ENCODE data around the gene ARHGEF10L. TPM values are rescaled to one million over a fixed set of nuclear protein-coding genes. Genes with fewer than 3 reads are reported as not detected.

ARHGEF10L gene
- total RNA-seq, 3 donors from 2014 or later (not counting 1 experiment from before 2014, with no cell fraction given) = 0.70 to 1.7 (median 0.94) TPM

GRCh38 chr1:17577907-17578297 is 38.4 kb downstream of the ARHGEF10L start:
- intact Hi-C loops (cut with micrococcal nuclease) = no loop called here
- ATAC-seq (no peak), DNase-seq (no peak)
- no peaks in the 10 kb centered on the region for H3K9me3 ChIP-seq (ENCODE audit: control insufficient read depth, insufficient read depth, low read length)
- H3K27ac ChIP-seq (ENCODE audit: low read length) = no peak overlapping the region
- no peak overlapping the region for H3K4me3 ChIP-seq (ENCODE audit: low read length)
- Mint-ChIP-seq H3K27ac (no peak overlapping the region), H3K36me3 (no peaks in the 10 kb centered on the region), H3K27me3 (ENCODE audit: low read depth in 2 of 2) (no peaks in the 10 kb centered on the region), H3K9me3 (no peaks in the 10 kb centered on the region), H3K4me3 (no peak overlapping the region), H3K4me1 (no peaks in the 10 kb centered on the region)
- H3K36me3 ChIP-seq (ENCODE audit: control insufficient read depth, insufficient read depth, low read length) = no peaks in the 10 kb centered on the region
- no peaks in the 10 kb centered on the region for H3K27me3 ChIP-seq (ENCODE audit: control insufficient read depth, insufficient read depth, low read length)
- WGBS (ENCODE audit: insufficient coverage) = 91% methylated on average over 1 of the region's 1 CpG
- no peaks in the 10 kb centered on the region for H3K4me1 ChIP-seq (ENCODE audit: control insufficient read depth, insufficient read depth, low read length)
- TF ChIP-seq, protein P1, sequence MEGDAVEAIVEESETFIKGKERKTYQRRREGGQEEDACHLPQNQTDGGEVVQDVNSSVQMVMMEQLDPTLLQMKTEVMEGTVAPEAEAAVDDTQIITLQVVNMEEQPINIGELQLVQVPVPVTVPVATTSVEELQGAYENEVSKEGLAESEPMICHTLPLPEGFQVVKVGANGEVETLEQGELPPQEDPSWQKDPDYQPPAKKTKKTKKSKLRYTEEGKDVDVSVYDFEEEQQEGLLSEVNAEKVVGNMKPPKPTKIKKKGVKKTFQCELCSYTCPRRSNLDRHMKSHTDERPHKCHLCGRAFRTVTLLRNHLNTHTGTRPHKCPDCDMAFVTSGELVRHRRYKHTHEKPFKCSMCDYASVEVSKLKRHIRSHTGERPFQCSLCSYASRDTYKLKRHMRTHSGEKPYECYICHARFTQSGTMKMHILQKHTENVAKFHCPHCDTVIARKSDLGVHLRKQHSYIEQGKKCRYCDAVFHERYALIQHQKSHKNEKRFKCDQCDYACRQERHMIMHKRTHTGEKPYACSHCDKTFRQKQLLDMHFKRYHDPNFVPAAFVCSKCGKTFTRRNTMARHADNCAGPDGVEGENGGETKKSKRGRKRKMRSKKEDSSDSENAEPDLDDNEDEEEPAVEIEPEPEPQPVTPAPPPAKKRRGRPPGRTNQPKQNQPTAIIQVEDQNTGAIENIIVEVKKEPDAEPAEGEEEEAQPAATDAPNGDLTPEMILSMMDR (IDR thresholded peaks at IDR 0.05) = no peak

DNA sequence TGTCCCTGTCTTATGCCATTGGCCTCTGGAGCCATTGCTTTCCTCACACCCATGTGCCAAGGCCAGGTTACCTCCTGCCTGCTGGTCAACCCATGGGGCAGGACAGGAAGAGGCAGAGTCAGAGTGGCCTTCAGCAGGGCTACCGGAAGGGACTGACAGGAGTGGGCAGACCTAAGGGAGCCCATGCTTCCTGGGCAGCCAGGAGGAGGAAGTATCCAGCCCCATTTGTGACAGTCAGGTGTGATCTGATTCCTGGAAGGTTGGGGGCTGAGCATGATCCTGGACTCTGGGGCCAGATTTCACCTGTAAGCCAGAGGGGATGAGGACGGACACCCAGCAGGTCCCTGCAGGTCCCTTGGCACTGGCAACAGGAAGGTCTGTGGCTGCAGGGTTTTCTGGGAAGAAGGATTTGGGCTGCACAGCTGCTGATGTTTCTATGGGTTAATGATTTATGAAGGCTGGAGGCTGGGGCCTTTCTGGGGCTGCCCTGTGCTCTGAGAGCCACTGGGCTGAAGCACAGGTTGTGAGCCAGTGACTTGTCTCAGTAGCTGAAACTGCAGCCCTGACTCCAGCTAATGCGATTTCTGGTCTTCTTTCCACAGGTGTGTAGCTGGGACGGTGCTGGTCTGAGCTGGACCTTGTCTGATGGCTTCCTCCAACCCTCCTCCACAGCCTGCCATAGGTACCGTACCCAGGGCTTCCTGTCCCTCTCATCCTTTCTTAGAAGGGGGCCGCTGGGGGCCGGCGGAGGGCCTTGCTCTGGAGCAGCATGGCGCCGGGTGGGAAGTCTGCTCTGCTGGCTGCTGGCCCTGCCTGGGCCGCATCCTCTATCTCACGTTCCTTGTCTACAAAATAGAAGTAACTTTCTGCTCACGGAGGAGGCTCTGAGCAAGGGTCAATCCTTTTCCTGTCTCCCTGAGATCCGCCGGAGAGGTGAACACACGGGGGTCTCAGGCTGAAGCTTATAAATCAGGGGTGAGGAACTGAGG is 40.7 kb downstream of the ARHGEF10L start:
- Histone ChIP-seq H3K36me3 (ENCODE audit: control insufficient read depth, insufficient read depth, low read length) (no peaks in the 10 kb centered on the region), H3K4me1 (ENCODE audit: control insufficient read depth, insufficient read depth, low read length) (no peaks in the 10 kb centered on the region), H3K27me3 (ENCODE audit: control insufficient read depth, insufficient read depth, low read length) (no peaks in the 10 kb centered on the region), H3K4me3 (ENCODE audit: low read length) (no peak overlapping the region), H3K9me3 (ENCODE audit: control insufficient read depth, insufficient read depth, low read length) (no peaks in the 10 kb centered on the region), H3K27ac (ENCODE audit: low read length) (no peak overlapping the region)
- Mint-ChIP-seq H3K36me3 (no peaks in the 10 kb centered on the region), H3K27ac (no peak overlapping the region), H3K4me1 (no peaks in the 10 kb centered on the region), H3K9me3 (no peaks in the 10 kb centered on the region), H3K27me3 (ENCODE audit: low read depth in 2 of 2) (no peaks in the 10 kb centered on the region), H3K4me3 (no peak overlapping the region)
- no peak for ATAC-seq
- 79% methylated on average over 16 of the region's 16 CpGs for WGBS (ENCODE audit: insufficient coverage)
- intact Hi-C loops (cut with micrococcal nuclease) = no loop called here
- no peak for DNase-seq
- TF ChIP-seq, protein P1 (IDR thresholded peaks at IDR 0.05) = no peak

DNA sequence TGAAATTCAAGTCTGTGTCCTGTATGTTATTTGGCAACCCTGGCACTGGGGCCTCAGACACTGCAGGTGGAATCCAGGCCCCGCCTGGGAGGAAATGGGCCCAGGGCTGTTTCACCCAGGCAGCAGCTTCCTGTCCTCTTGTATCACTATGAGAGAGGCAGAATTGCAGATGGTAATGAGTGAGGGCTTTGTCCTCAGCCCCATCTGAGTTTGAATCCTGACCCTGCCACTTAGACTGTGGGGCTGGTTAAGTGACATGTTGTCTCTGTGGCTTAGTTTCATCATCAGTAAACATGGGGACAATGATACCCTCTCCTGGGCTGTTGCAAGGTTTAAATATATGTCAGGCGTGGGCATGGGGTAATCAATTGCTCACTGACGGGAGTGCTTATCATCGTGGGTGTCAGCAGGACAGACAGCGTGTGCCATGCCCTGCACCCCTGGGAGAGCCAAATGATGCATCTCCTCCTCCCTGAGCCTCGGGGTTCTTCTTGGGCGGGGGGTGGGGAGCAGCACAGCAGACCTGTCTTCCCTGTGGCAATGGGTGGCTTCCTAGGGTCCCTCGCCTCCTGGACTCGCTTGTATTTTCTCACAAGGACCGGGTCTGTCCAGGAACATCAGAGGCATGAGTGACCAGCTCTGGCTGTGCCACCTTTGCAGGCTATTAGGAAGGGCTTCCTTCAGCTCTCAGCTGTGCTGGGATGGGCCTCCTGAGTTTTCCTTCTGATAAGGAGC is 42.1 kb downstream of the ARHGEF10L start:
- Mint-ChIP-seq H3K36me3 (no peaks in the 10 kb centered on the region), H3K27me3 (ENCODE audit: low read depth in 2 of 2) (no peaks in the 10 kb centered on the region), H3K9me3 (no peaks in the 10 kb centered on the region), H3K4me1 (no peaks in the 10 kb centered on the region), H3K4me3 (no peak overlapping the region), H3K27ac (no peak overlapping the region)
- H3K36me3 ChIP-seq (ENCODE audit: control insufficient read depth, insufficient read depth, low read length) = no peaks in the 10 kb centered on the region
- no peaks in the 10 kb centered on the region for H3K27me3 ChIP-seq (ENCODE audit: control insufficient read depth, insufficient read depth, low read length)
- DNase-seq = no peak
- intact Hi-C loops (cut with micrococcal nuclease) = no loop called here
- no peak overlapping the region for H3K4me3 ChIP-seq (ENCODE audit: low read length)
- H3K4me1 ChIP-seq (ENCODE audit: control insufficient read depth, insufficient read depth, low read length) = no peaks in the 10 kb centered on the region
- WGBS (ENCODE audit: insufficient coverage) = 71% methylated on average over 10 of the region's 10 CpGs
- no peaks in the 10 kb centered on the region for H3K9me3 ChIP-seq (ENCODE audit: control insufficient read depth, insufficient read depth, low read length)
- H3K27ac ChIP-seq (ENCODE audit: low read length) = no peak overlapping the region
- TF ChIP-seq, protein P1 (IDR thresholded peaks at IDR 0.05) = no peak
- ATAC-seq = no peak
